Coronary artery (tissue), 2 donors: ENCODE measurements around the gene URM1.
A peak's percentile ranks its signal among the peaks of the same experiment; 100 is the strongest.

Experiments used
- DNase-seq: peaks from one replicate; pipeline ENCODE4 v3.0.0-alpha.2; 2017; ENCODE audit warnings: low spot score
- H3K27ac ChIP-seq, 2 donors: fragments of 200-600 bp; sonication (generic); one replicate each; pipeline ENCODE4 v1.5.1; 2016 to 2019
- H3K4me3 ChIP-seq: fragments of 200-600 bp; sonication (generic); 2 replicates; pipeline ENCODE4 v1.5.1; 2016; ENCODE audit warnings: mild to moderate bottlenecking, moderate library complexity
- CTCF ChIP-seq: fragments of 200-600 bp; sonication (generic); IDR thresholded peaks from one replicate; pipeline ENCODE4 v1.5.1; 2019; ENCODE audit warnings: antibody characterized with exemption

The URM1 gene

GRCh38 chr9:128435611-128436010 lies 64.4 kb downstream of the URM1 start:
- Histone ChIP-seq H3K4me3 (no peak overlapping the region), H3K27ac (no peak overlapping the region)
- no peak for DNase-seq
- TF ChIP-seq CTCF, result no peak

- H3K27ac ChIP-seq, result no peak overlapping the region
- DNase-seq, result peak; percentile 80
These were observed 67.4 kb downstream of the URM1 start for GRCh38 chr9:128438343-128439109.

GRCh38 chr9:128439273-128439672 lies 68.1 kb downstream of the URM1 start:
- no peak for TF ChIP-seq CTCF
- H3K4me3 ChIP-seq, result no peak overlapping the region
- H3K27ac ChIP-seq, result no peak overlapping the region
- DNase-seq, result no peak

More at GRCh38 chr9:128438343-128439109, 67.4 kb downstream of the URM1 start:
- H3K4me3 ChIP-seq, result no peak overlapping the region
- TF ChIP-seq CTCF, result peak; percentile 95
